HCT116 (cell line): ENCODE measurements around the gene PPEF2. TPM values are rescaled to one million over a fixed set of nuclear protein-coding genes. Genes with fewer than 3 reads are reported as not detected.

ENCODE experiments used
- ATAC-seq: fragments of 200-7000 bp; cut with Tn5 transposase; 2 replicates; pipeline ENCODE4 v1.9.1; 2020; ENCODE audit warnings: mild to moderate bottlenecking, moderate library complexity
- BruUV-seq: library from RNA; stranded (reverse); fragments of 400-500 nt; replicated peaks from 2 replicates; lab custom pipeline; 2021; lab: Mats Ljungman, UMichigan
- CTCF ChIA-PET: fragments of 300-600 bp; sonication (Branson Sonifier 250); formaldehyde crosslinking; loops from one replicate; lab custom pipeline; 2021; ENCODE audit warnings: antibody characterized with exemption; lab: Charles Lee
- POLR2A ChIA-PET: fragments of 300-600, 350-600 bp; sonication (Branson Sonifier 250); formaldehyde crosslinking; loops from one replicate; lab custom pipeline; 2021; ENCODE audit warnings: antibody characterized with exemption; lab: Charles Lee
- RAD21 ChIA-PET, 2 experiments: fragments of 300-600 bp; sonication (Branson Sonifier 250); formaldehyde crosslinking; loops; one replicate each; lab custom pipeline; 2023; ENCODE audit warnings: low total read pairs in 2 of 2; ENCODE audit not compliant: uncharacterized antibody in 2 of 2, unreplicated experiment in 2 of 2, low non-redundant PET in 1 of 2; lab: Charles Lee
- DNase-seq: peaks from one replicate; pipeline ENCODE4 v3.0.0-alpha.2; 2010; ENCODE audit warnings: low read depth, low spot score
- H2AFZ ChIP-seq: fragments of 200-600 bp; shearing (Covaris generic), sonication (generic); 2 replicates; pipeline ENCODE4 v1.6.1; 2017; ENCODE audit warnings: low read depth, mixed run types, mixed read lengths, antibody characterized with exemption, low read length; ENCODE audit not compliant: poor library complexity, severe bottlenecking
- H3K27ac ChIP-seq: 2 replicates; pipeline ENCODE4 v1.5.1; 2012; ENCODE audit warnings: low read depth, low read length
- H3K27me3 ChIP-seq: fragments of 200-600 bp; sonication (generic); 2 replicates; pipeline ENCODE4 v1.6.1; 2016; ENCODE audit warnings: mixed run types, low read length, mixed read lengths; ENCODE audit not compliant: insufficient read depth
- H3K36me3 ChIP-seq, 2 experiments: fragments of 200-500 bp in 1 of 2; fragments of 200-600 bp in 1 of 2; sonication (Bioruptor generic) in 1 of 2; sonication (generic) in 1 of 2; 2 replicates each; pipeline versions ENCODE4 v1.5.1 to v1.6.1; 2014 to 2016; ENCODE audit warnings: low read length in 2 of 2, inconsistent platforms in 1 of 2, mixed read lengths in 1 of 2, mixed run types in 1 of 2; ENCODE audit not compliant: insufficient read depth in 2 of 2, control insufficient read depth in 1 of 2
- H3K4me1 ChIP-seq, 2 experiments: fragments of 200-600 bp in 1 of 2; sonication (generic) in 1 of 2; 2 replicates each; pipeline versions ENCODE4 v1.5.1 to v1.6.1; 2012 to 2017; ENCODE audit warnings: low read length in 2 of 2, inconsistent platforms in 1 of 2, mild to moderate bottlenecking in 1 of 2, mixed read lengths in 1 of 2, mixed run types in 1 of 2, moderate library complexity in 1 of 2; ENCODE audit not compliant: insufficient read depth in 2 of 2, control insufficient read depth in 1 of 2
- H3K4me2 ChIP-seq: fragments of 200-600 bp; sonication (generic); 2 replicates; pipeline ENCODE4 v1.6.1; 2017; ENCODE audit warnings: mixed run types, low read length, mixed read lengths
- H3K4me3 ChIP-seq, 2 experiments: fragments of 200-600 bp in 1 of 2; sonication (generic) in 1 of 2; replicated peaks in 1 of 2; 2 replicates each; pipeline ENCODE4 v1.5.1; 2011 to 2016; ENCODE audit warnings: low read length in 2 of 2, control low read depth in 1 of 2, low read depth in 1 of 2, mild to moderate bottlenecking in 1 of 2, mixed read lengths in 1 of 2, mixed run types in 1 of 2
- H3K79me2 ChIP-seq: fragments of 200-600 bp; sonication (generic); 2 replicates; pipeline ENCODE4 v1.6.1; 2017; ENCODE audit warnings: mild to moderate bottlenecking, mixed run types, low read length, moderate library complexity, mixed read lengths; ENCODE audit not compliant: insufficient read depth
- H3K9ac ChIP-seq: fragments of 200-600 bp; sonication (generic); 2 replicates; pipeline ENCODE4 v1.6.1; 2016; ENCODE audit warnings: low read length, mixed read lengths
- H3K9me2 ChIP-seq: fragments of 200-600 bp; sonication (generic), shearing (Covaris generic); 2 replicates; pipeline ENCODE4 v1.6.1; 2017; ENCODE audit warnings: mixed run types, mild to moderate bottlenecking, moderate library complexity; ENCODE audit not compliant: insufficient read depth
- H3K9me3 ChIP-seq, 2 experiments: fragments of 200-500 bp in 1 of 2; fragments of 200-600 bp in 1 of 2; sonication (Bioruptor generic) in 1 of 2; sonication (generic) in 1 of 2; 2 replicates each; pipeline ENCODE4 v1.6.1; 2014 to 2017; ENCODE audit warnings: low read length in 2 of 2, mixed read lengths in 2 of 2, inconsistent platforms in 1 of 2, low read depth in 1 of 2, mild to moderate bottlenecking in 1 of 2, mixed run types in 1 of 2, moderate library complexity in 1 of 2; ENCODE audit not compliant: control insufficient read depth in 1 of 2, insufficient read depth in 1 of 2
- H4K20me1 ChIP-seq: fragments of 200-600 bp; sonication (generic), shearing (Covaris generic); 2 replicates; pipeline ENCODE4 v1.6.1; 2017; ENCODE audit warnings: mixed run types, mild to moderate bottlenecking, moderate library complexity; ENCODE audit not compliant: insufficient read depth
- ELF1 ChIP-seq: IDR thresholded peaks from 2 replicates; pipeline ENCODE4 v1.6.1; 2012; ENCODE audit warnings: low read depth, borderline replicate concordance
- EZH2 ChIP-seq: fragments of 200-600 bp; sonication (generic); IDR thresholded peaks from 2 replicates; pipeline ENCODE4 v1.6.1; 2017; ENCODE audit warnings: antibody characterized with exemption, mixed run types
- EZH2phosphoT487 ChIP-seq: fragments of 200-600 bp; IDR thresholded peaks from 2 replicates; pipeline ENCODE4 v1.6.1; 2018; ENCODE audit warnings: antibody characterized with exemption, borderline replicate concordance
- RAD21 ChIP-seq: IDR thresholded peaks from 2 replicates; pipeline ENCODE4 v1.6.1; 2012; ENCODE audit warnings: low read depth, mild to moderate bottlenecking
- intact Hi-C: fragments of 100-400 bp; cut with micrococcal nuclease; formaldehyde crosslinking; loops from 2 replicates; pipeline ENCODE4 v1.10.0; 2022
- total RNA-seq: library from RNA; stranded (reverse); gene quantifications from one replicate; pipeline ENCODE4 v1.2.1, GENCODE V29; 2021; ENCODE audit not compliant: unreplicated experiment
- TF ChIP-seq, protein P1 (sequence below): IDR thresholded peaks from 2 replicates; pipeline ENCODE4 v1.6.1; 2011; ENCODE audit warnings: mild to moderate bottlenecking, low read length, moderate library complexity; ENCODE audit not compliant: insufficient replicate concordance; ENCODE audit errors: extremely low read depth
- TF ChIP-seq, protein P2 (sequence below): IDR thresholded peaks from 2 replicates; pipeline ENCODE4 v1.6.1; 2012
- TF ChIP-seq, protein P3 (sequence below): IDR thresholded peaks from 2 replicates; pipeline ENCODE4 v1.6.1; 2012

PPEF2 gene
- total RNA-seq, 1 experiment from 2014 or later: not detected

DNA sequence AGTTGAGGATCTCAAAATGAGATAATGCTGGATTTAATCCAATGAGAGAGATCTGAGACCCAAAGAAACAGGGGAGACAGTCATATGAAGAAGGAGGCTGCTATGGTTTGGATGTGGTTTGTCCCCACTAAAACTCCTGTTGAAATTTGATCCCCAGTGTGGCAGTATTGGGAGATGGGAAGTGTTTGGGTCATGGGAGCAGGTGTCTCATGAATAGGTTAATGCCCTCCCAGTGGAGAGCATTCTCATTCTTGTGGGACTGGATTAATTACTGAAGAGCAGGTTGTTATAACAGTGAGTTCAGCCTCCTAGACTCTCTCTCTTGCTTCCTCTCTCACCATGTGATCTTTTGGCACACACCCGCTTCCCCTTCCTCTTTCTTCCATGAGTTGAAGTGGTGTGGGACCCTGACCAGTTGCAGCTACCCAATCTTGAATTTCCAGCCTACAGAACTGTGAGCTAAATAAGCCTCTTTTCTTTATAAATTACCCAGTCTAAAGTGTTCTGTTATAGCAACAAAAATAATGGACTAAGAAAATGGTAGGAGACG lies 70.3 kb downstream of the PPEF2 start:
- no peaks in the 10 kb centered on the region for H3K9me3 ChIP-seq
- intact Hi-C loops: no loop called here
- H3K4me1 ChIP-seq: no peaks in the 10 kb centered on the region
- RAD21 ChIA-PET: no interaction called here
- H3K4me2 ChIP-seq: no peak overlapping the region
- CTCF ChIA-PET: interaction anchor here (0.6 kb wide), 1 partner anchor 363 kb away, joined by 3 read pairs; no protein-coding TSS in a partner anchor
- DNase-seq: no peak
- H3K79me2 ChIP-seq: no peaks in the 10 kb centered on the region
- POLR2A ChIA-PET: no interaction called here
- no peaks in the 10 kb centered on the region for H3K36me3 ChIP-seq
- H3K9me2 ChIP-seq: no peaks in the 10 kb centered on the region
- H3K4me3 ChIP-seq: no peak overlapping the region
- no peaks in the 10 kb centered on the region for H4K20me1 ChIP-seq
- no peaks in the 10 kb centered on the region for H3K27me3 ChIP-seq
- no peak for ATAC-seq
- no peak overlapping the region for H2AFZ ChIP-seq
- BruUV-seq: no TSS peak
- TF ChIP-seq EZH2phosphoT487: no peak
- TF ChIP-seq, protein P1, sequence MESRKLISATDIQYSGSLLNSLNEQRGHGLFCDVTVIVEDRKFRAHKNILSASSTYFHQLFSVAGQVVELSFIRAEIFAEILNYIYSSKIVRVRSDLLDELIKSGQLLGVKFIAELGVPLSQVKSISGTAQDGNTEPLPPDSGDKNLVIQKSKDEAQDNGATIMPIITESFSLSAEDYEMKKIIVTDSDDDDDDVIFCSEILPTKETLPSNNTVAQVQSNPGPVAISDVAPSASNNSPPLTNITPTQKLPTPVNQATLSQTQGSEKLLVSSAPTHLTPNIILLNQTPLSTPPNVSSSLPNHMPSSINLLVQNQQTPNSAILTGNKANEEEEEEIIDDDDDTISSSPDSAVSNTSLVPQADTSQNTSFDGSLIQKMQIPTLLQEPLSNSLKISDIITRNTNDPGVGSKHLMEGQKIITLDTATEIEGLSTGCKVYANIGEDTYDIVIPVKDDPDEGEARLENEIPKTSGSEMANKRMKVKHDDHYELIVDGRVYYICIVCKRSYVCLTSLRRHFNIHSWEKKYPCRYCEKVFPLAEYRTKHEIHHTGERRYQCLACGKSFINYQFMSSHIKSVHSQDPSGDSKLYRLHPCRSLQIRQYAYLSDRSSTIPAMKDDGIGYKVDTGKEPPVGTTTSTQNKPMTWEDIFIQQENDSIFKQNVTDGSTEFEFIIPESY: no peak
- TF ChIP-seq ELF1: no peak
- TF ChIP-seq, protein P2, sequence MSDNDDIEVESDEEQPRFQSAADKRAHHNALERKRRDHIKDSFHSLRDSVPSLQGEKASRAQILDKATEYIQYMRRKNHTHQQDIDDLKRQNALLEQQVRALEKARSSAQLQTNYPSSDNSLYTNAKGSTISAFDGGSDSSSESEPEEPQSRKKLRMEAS: no peak
- TF ChIP-seq, protein P3, sequence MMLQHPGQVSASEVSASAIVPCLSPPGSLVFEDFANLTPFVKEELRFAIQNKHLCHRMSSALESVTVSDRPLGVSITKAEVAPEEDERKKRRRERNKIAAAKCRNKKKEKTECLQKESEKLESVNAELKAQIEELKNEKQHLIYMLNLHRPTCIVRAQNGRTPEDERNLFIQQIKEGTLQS: no peak
- TF ChIP-seq EZH2: no peak
- no peak for TF ChIP-seq RAD21
- H3K9ac ChIP-seq: no peak overlapping the region
- no peak overlapping the region for H3K27ac ChIP-seq
